ENCODE measurements around the gene PRKAG2.
"Not testable (repeated sequence)": the region's sequence is repeated elsewhere in the genome, so short reads cannot be mapped to it uniquely, and the experiment has no call there.

Gene PRKAG2

GRCh38 chr7:151599401-151600227, 277.3 kb downstream of the PRKAG2 start:
- DNase-seq = no peak

GRCh38 chr7:151597541-151598444, 279.1 kb downstream of the PRKAG2 start:
- DNase-seq = no peak

GRCh38 chr7:151595702-151596350, 281.1 kb downstream of the PRKAG2 start:
- DNase-seq = no peak

- DNase-seq = no peak
These were observed 283.9 kb downstream of the PRKAG2 start for GRCh38 chr7:151592868-151593486.

GRCh38 chr7:151592330-151592729, 284.6 kb downstream of the PRKAG2 start:
- DNase-seq = no peak

- no peak for DNase-seq
These were observed 285.0 kb downstream of the PRKAG2 start for GRCh38 chr7:151591866-151592265.

GRCh38 chr7:151590850-151591771, 285.8 kb downstream of the PRKAG2 start:
- DNase-seq = no peak

GRCh38 chr7:151590071-151590849, 286.7 kb downstream of the PRKAG2 start:
- no peak for DNase-seq

- no peak for DNase-seq
These were observed 287.9 kb downstream of the PRKAG2 start for GRCh38 chr7:151588982-151589381.

- DNase-seq = no peak
These were observed 290.2 kb downstream of the PRKAG2 start for GRCh38 chr7:151586531-151587260.

- DNase-seq = no peak
These were observed 291.0 kb downstream of the PRKAG2 start for GRCh38 chr7:151585744-151586393.

- DNase-seq = no peak
These were observed 295.2 kb downstream of the PRKAG2 start for GRCh38 chr7:151581741-151582140.

- DNase-seq = no peak
These were observed 297.3 kb downstream of the PRKAG2 start for GRCh38 chr7:151579644-151580043.

- no peak for DNase-seq
These were observed 301.5 kb downstream of the PRKAG2 start for GRCh38 chr7:151575410-151575809.

GRCh38 chr7:151573046-151573445, 303.9 kb downstream of the PRKAG2 start:
- not testable (repeated sequence) for DNase-seq

- no peak for DNase-seq
These were observed 304.8 kb downstream of the PRKAG2 start for GRCh38 chr7:151572136-151572535.

- no peak for DNase-seq
These were observed 305.4 kb downstream of the PRKAG2 start for GRCh38 chr7:151571471-151571870.

- no peak for DNase-seq
These were observed 306.5 kb downstream of the PRKAG2 start for GRCh38 chr7:151570366-151570915.
